GM18511 (cell line): ENCODE data around the gene CD58.

Experiments used
- ATAC-seq: cut with Tn5 transposase; IDR thresholded peaks from one replicate; pipeline ENCODE4 v1.9.1; 2021; ENCODE audit warnings: mild to moderate bottlenecking, moderate library complexity; ENCODE audit not compliant: unreplicated experiment

The CD58 gene

GRCh38 chr1:116546354-116546977 lies 24.4 kb downstream of the CD58 start:
- no peak for ATAC-seq

GRCh38 chr1:116545359-116545705 lies 25.5 kb downstream of the CD58 start:
- ATAC-seq: peak; percentile 14

- ATAC-seq: peak; percentile 64
Observed at GRCh38 chr1:116544588-116545358, 26.1 kb downstream of the CD58 start.

GRCh38 chr1:116540088-116540487 lies 30.7 kb downstream of the CD58 start:
- ATAC-seq: peak; percentile 64

- ATAC-seq: peak; percentile 81
Observed at GRCh38 chr1:116538544-116538943, 32.3 kb downstream of the CD58 start.

- ATAC-seq: no peak
Observed at GRCh38 chr1:116537898-116538297, 32.9 kb downstream of the CD58 start.

GRCh38 chr1:116537040-116537831 lies 33.6 kb downstream of the CD58 start:
- ATAC-seq: no peak

- no peak for ATAC-seq
Observed at GRCh38 chr1:116534014-116534739, 36.6 kb downstream of the CD58 start.

- no peak for ATAC-seq
Observed at GRCh38 chr1:116533429-116533820, 37.4 kb downstream of the CD58 start.

GRCh38 chr1:116532671-116533428 lies 38.0 kb downstream of the CD58 start:
- no peak for ATAC-seq

GRCh38 chr1:116531917-116532316 lies 38.9 kb downstream of the CD58 start:
- ATAC-seq: no peak

- no peak for ATAC-seq
Observed at GRCh38 chr1:116529681-116530080, 41.1 kb downstream of the CD58 start.

GRCh38 chr1:116529199-116529631 lies 41.6 kb downstream of the CD58 start:
- ATAC-seq: no peak

- ATAC-seq: no peak
Observed at GRCh38 chr1:116528329-116529083, 42.3 kb downstream of the CD58 start.

GRCh38 chr1:116525440-116525839 lies 45.4 kb downstream of the CD58 start:
- ATAC-seq: no peak

- no peak for ATAC-seq
Observed at GRCh38 chr1:116521186-116521585, 49.6 kb downstream of the CD58 start.

GRCh38 chr1:116518400-116518799 lies 52.4 kb downstream of the CD58 start:
- ATAC-seq: no peak

- ATAC-seq: no peak
Observed at GRCh38 chr1:116516631-116517030, 54.2 kb downstream of the CD58 start.

GRCh38 chr1:116515702-116516101 lies 55.1 kb downstream of the CD58 start:
- no peak for ATAC-seq
